Natural killer cell (primary cell): ENCODE measurements around the gene CACNA1D. TPM values are rescaled to one million over a fixed set of nuclear protein-coding genes. Genes with fewer than 3 reads are reported as not detected.

Source experiments
- ATAC-seq, 3 donors: fragments of 150-1000 bp in 2 of 3; fragments of 200-7000 bp in 1 of 3; cut with Tn5 transposase; 1 replicate in 1 of 3; 2 replicates in 2 of 3; pipeline ENCODE4 v1.10.0; 2021; ENCODE audit warnings: mild to moderate bottlenecking in 2 of 3, moderate library complexity in 2 of 3
- DNase-seq, 2 donors: peaks; one replicate each; pipeline versions ENCODE4 v3.0.0 to v3.0.0-alpha.2; 2013 to 2021; ENCODE audit warnings: mixed read lengths in 1 of 2
- H3K27ac ChIP-seq: one replicate; pipeline ENCODE4 v1.5.1; 2013; ENCODE audit warnings: mild to moderate bottlenecking, low read length
- H3K27me3 ChIP-seq: one replicate; pipeline ENCODE4 v1.6.1; 2013; ENCODE audit warnings: low read length; ENCODE audit not compliant: control insufficient read depth, insufficient read depth
- H3K36me3 ChIP-seq: one replicate; pipeline ENCODE4 v1.6.1; 2013; ENCODE audit warnings: low read length; ENCODE audit not compliant: control insufficient read depth, insufficient read depth
- H3K4me1 ChIP-seq: one replicate; pipeline ENCODE4 v1.6.1; 2013; ENCODE audit warnings: low read length; ENCODE audit not compliant: control insufficient read depth, insufficient read depth
- H3K4me3 ChIP-seq: one replicate; pipeline ENCODE4 v1.5.1; 2013; ENCODE audit warnings: low read length
- H3K9me3 ChIP-seq: one replicate; pipeline ENCODE4 v1.6.1; 2013; ENCODE audit warnings: low read length; ENCODE audit not compliant: control insufficient read depth, insufficient read depth
- H3K27ac Mint-ChIP-seq, 2 donors: one replicate each; pipeline ENCODE4 v1.8.0; 2022; ENCODE audit warnings: mild to moderate bottlenecking in 2 of 2, mixed read lengths in 2 of 2, moderate library complexity in 1 of 2
- H3K27me3 Mint-ChIP-seq, 2 donors: one replicate each; pipeline ENCODE4 v1.8.0; 2022; ENCODE audit warnings: low read depth in 2 of 2, mixed read lengths in 2 of 2
- H3K36me3 Mint-ChIP-seq: one replicate; pipeline ENCODE4 v1.8.0; 2022; ENCODE audit warnings: mixed read lengths
- H3K4me1 Mint-ChIP-seq, 2 donors: one replicate each; pipeline ENCODE4 v1.8.0; 2022; ENCODE audit warnings: mixed read lengths in 2 of 2
- H3K4me3 Mint-ChIP-seq: one replicate; pipeline ENCODE4 v1.8.0; 2022; ENCODE audit warnings: mild to moderate bottlenecking, moderate library complexity, mixed read lengths
- H3K9me3 Mint-ChIP-seq, 2 donors: one replicate each; pipeline ENCODE4 v1.8.0; 2022; ENCODE audit warnings: mixed read lengths in 2 of 2
- WGBS: methylation state at CpG from one replicate; pipeline ENCODE4 v1.1.7; 2013; ENCODE audit warnings: missing lambda C conversion rate; ENCODE audit not compliant: insufficient coverage; 5-methylcytosine and 5-hydroxymethylcytosine counted together
- intact Hi-C: fragments of 100-400 bp; cut with micrococcal nuclease; formaldehyde crosslinking; loops from one replicate; pipeline ENCODE4 v1.14.2; 2022
- total RNA-seq, 4 donors: library from RNA; stranded (reverse); fragments of 120-200 nt in 1 of 4; gene quantifications; one replicate each; pipeline versions ENCODE4 v1.2.3 to v1.2.4, GENCODE V29; 2013 to 2022
- TF ChIP-seq, protein P1 (sequence below): fragments of 200-600 bp; IDR thresholded peaks from one replicate; pipeline ENCODE4 v1.8.0; 2022; ENCODE audit warnings: antibody characterized with exemption

CACNA1D gene
- total RNA-seq, 3 donors from 2014 or later (not counting 1 experiment from before 2014, with no cell fraction given) = 0.54 to 10.1 TPM; not detected in 1

- TF ChIP-seq, protein P1, sequence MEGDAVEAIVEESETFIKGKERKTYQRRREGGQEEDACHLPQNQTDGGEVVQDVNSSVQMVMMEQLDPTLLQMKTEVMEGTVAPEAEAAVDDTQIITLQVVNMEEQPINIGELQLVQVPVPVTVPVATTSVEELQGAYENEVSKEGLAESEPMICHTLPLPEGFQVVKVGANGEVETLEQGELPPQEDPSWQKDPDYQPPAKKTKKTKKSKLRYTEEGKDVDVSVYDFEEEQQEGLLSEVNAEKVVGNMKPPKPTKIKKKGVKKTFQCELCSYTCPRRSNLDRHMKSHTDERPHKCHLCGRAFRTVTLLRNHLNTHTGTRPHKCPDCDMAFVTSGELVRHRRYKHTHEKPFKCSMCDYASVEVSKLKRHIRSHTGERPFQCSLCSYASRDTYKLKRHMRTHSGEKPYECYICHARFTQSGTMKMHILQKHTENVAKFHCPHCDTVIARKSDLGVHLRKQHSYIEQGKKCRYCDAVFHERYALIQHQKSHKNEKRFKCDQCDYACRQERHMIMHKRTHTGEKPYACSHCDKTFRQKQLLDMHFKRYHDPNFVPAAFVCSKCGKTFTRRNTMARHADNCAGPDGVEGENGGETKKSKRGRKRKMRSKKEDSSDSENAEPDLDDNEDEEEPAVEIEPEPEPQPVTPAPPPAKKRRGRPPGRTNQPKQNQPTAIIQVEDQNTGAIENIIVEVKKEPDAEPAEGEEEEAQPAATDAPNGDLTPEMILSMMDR = no peak
- 90% methylated on average over 6 of the region's 7 CpGs for WGBS
- no peaks in the 10 kb centered on the region for H3K27me3 ChIP-seq
Measured at GRCh38 chr3:53616971-53617892, 122.8 kb downstream of the CACNA1D start.

DNA sequence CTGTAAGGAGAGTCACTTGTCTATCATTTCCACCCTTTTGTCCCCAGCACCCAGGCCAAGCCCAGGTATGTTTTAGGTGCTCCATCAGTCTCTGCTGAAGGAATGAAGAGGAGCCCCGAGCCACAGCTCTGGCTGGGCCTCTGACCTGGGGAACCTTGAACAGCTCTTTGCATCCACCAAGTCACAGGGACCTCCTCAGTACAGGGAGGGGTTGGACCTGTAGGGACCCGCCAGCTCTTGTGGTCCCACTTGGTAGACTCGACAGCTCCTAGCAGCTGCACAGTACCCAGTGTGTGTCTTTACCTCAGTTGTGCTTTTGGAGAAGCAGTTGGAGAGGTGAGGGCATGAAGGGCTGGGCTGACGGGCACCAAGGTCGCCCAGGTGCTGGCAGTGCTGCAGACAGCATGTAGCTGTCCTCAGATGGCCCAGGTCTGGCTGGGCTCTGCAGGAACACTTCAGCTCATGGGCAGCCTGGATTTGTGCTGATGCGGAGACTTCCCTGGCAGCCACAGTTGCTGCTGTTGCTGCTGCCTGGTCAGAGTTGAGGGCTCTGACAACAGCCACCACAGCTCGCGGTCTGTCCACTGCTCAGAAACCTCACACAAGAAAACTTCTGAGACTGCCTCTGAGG, 123.6 kb downstream of the CACNA1D start:
- Mint-ChIP-seq H3K9me3 (no peaks in the 10 kb centered on the region), H3K4me3 (no peak overlapping the region), H3K27ac (no peak overlapping the region), H3K27me3 (peaks cover 29 to 45% of the 10 kb centered on the region in 2 donors), H3K4me1 (no peaks in the 10 kb centered on the region), H3K36me3 (no peaks in the 10 kb centered on the region)
- DNase-seq (no peak), ATAC-seq (no peak)
- Histone ChIP-seq H3K27ac (no peak overlapping the region), H3K27me3 (no peaks in the 10 kb centered on the region), H3K9me3 (no peaks in the 10 kb centered on the region), H3K4me3 (no peak overlapping the region), H3K4me1 (no peaks in the 10 kb centered on the region), H3K36me3 (no peaks in the 10 kb centered on the region)
- intact Hi-C loops = no loop called here
- TF ChIP-seq, protein P1 = no peak
- 87% methylated on average over 8 of the region's 8 CpGs for WGBS

More at GRCh38 chr3:53616971-53617892, 122.8 kb downstream of the CACNA1D start:
- DNase-seq (no peak), ATAC-seq (no peak)
- Mint-ChIP-seq H3K4me1 (no peaks in the 10 kb centered on the region), H3K27me3 (peaks cover 26 to 47% of the 10 kb centered on the region in 2 donors), H3K4me3 (no peak overlapping the region), H3K9me3 (no peaks in the 10 kb centered on the region), H3K36me3 (no peaks in the 10 kb centered on the region), H3K27ac (no peak overlapping the region)
- no peaks in the 10 kb centered on the region for H3K9me3 ChIP-seq
- H3K4me3 ChIP-seq = no peak overlapping the region
- no peaks in the 10 kb centered on the region for H3K36me3 ChIP-seq
- H3K27ac ChIP-seq = no peak overlapping the region
- H3K4me1 ChIP-seq = no peaks in the 10 kb centered on the region
- intact Hi-C loops = no loop called here

DNA sequence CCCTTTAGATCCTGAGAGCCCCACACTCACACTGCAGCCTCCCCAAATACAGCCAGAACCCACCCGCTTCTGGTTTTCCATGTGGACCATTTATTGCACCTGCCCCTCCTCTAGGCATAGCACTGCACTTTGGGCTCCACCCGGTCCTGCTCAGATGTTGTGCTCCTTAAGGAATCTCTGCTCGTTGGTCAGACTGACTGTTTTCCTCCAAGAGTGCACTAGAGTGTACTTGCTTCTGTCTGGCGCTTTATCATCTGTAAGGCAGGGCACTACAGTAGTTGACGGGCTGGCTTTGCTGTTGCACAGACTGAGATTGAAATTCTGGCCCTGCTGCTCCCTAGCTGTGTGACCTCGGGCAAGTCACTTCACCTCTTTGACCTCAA, 124.1 kb downstream of the CACNA1D start:
- Histone ChIP-seq H3K4me1 (no peaks in the 10 kb centered on the region), H3K36me3 (no peaks in the 10 kb centered on the region), H3K4me3 (no peak overlapping the region), H3K9me3 (no peaks in the 10 kb centered on the region), H3K27me3 (no peaks in the 10 kb centered on the region), H3K27ac (no peak overlapping the region)
- DNase-seq (no peak), ATAC-seq (no peak)
- Mint-ChIP-seq H3K4me3 (no peak overlapping the region), H3K27me3 (peaks cover 29 to 40% of the 10 kb centered on the region in 2 donors), H3K27ac (no peak overlapping the region), H3K4me1 (no peaks in the 10 kb centered on the region), H3K9me3 (no peaks in the 10 kb centered on the region), H3K36me3 (no peaks in the 10 kb centered on the region)
- TF ChIP-seq, protein P1 = no peak
- intact Hi-C loops = no loop called here
- 85% methylated on average over 5 of the region's 6 CpGs for WGBS
